DOHH2 (cell line): ENCODE measurements around the gene VPS37B.

Experiments
- H3F3A ChIP-seq: fragments of 200-600 bp; sonication (generic), shearing (Covaris generic); 2 replicates; pipeline ENCODE4 v1.6.0; 2016; ENCODE audit warnings: antibody characterized with exemption, mild to moderate bottlenecking; ENCODE audit not compliant: control insufficient read depth, insufficient read depth
- H3K27ac ChIP-seq: fragments of 200-600 bp; sonication (generic); 2 replicates; pipeline ENCODE4 v1.5.1; 2014; ENCODE audit warnings: low read depth, mild to moderate bottlenecking, low read length, moderate library complexity
- H3K27me3 ChIP-seq: fragments of 200-600 bp; sonication (generic); 2 replicates; pipeline ENCODE4 v1.6.1; 2014; ENCODE audit warnings: mild to moderate bottlenecking, low read length, mixed read lengths; ENCODE audit not compliant: control insufficient read depth
- H3K36me3 ChIP-seq: fragments of 200-600 bp; sonication (generic); 2 replicates; pipeline ENCODE4 v1.6.1; 2014; ENCODE audit warnings: mild to moderate bottlenecking, low read length, moderate library complexity, mixed read lengths; ENCODE audit not compliant: control insufficient read depth
- H3K4me1 ChIP-seq: fragments of 200-600 bp; sonication (generic); 2 replicates; pipeline ENCODE4 v1.6.1; 2014; ENCODE audit warnings: mild to moderate bottlenecking, low read length, mixed read lengths; ENCODE audit not compliant: control insufficient read depth
- H3K4me2 ChIP-seq: fragments of 200-600 bp; sonication (generic); 2 replicates; pipeline ENCODE4 v1.6.0; 2014; ENCODE audit warnings: mild to moderate bottlenecking, low read length, moderate library complexity
- H3K4me3 ChIP-seq: fragments of 200-600 bp; sonication (generic); 2 replicates; pipeline ENCODE4 v1.5.1; 2014; ENCODE audit warnings: mild to moderate bottlenecking, low read length, mixed read lengths
- H3K79me2 ChIP-seq: fragments of 200-600 bp; sonication (generic); 2 replicates; pipeline ENCODE4 v1.6.1; 2014; ENCODE audit warnings: mild to moderate bottlenecking, low read length, mixed read lengths; ENCODE audit not compliant: control insufficient read depth
- H3K9me2 ChIP-seq: fragments of 200-600 bp; sonication (generic); replicated peaks from 2 replicates; pipeline ENCODE4 v1.6.1; 2014; ENCODE audit warnings: mild to moderate bottlenecking, low read length, mixed read lengths; ENCODE audit not compliant: control insufficient read depth
- H3K9me3 ChIP-seq: fragments of 200-600 bp; sonication (generic); 2 replicates; pipeline ENCODE4 v1.6.1; 2014; ENCODE audit warnings: antibody characterized with exemption, low read length, mixed read lengths; ENCODE audit not compliant: control insufficient read depth, insufficient read depth
- H4K20me1 ChIP-seq: fragments of 200-600 bp; sonication (generic); 2 replicates; pipeline ENCODE4 v1.6.0; 2014; ENCODE audit warnings: low read depth, mild to moderate bottlenecking, antibody characterized with exemption, low read length, moderate library complexity; ENCODE audit not compliant: control insufficient read depth, insufficient read depth
- CTCF ChIP-seq: fragments of 200-600 bp; sonication (generic); IDR thresholded peaks from one replicate; pipeline ENCODE4 v1.5.1; 2014; ENCODE audit warnings: antibody characterized with exemption, mild to moderate bottlenecking, low read depth, low read length; ENCODE audit not compliant: poor library complexity, severe bottlenecking
- EZH2phosphoT487 ChIP-seq: fragments of 200-600 bp; sonication (generic); IDR thresholded peaks from 2 replicates; pipeline ENCODE4 v1.6.1; 2017; ENCODE audit warnings: borderline replicate concordance, mild to moderate bottlenecking, antibody characterized with exemption, low read length, moderate library complexity, mixed read lengths

The VPS37B gene

DNA sequence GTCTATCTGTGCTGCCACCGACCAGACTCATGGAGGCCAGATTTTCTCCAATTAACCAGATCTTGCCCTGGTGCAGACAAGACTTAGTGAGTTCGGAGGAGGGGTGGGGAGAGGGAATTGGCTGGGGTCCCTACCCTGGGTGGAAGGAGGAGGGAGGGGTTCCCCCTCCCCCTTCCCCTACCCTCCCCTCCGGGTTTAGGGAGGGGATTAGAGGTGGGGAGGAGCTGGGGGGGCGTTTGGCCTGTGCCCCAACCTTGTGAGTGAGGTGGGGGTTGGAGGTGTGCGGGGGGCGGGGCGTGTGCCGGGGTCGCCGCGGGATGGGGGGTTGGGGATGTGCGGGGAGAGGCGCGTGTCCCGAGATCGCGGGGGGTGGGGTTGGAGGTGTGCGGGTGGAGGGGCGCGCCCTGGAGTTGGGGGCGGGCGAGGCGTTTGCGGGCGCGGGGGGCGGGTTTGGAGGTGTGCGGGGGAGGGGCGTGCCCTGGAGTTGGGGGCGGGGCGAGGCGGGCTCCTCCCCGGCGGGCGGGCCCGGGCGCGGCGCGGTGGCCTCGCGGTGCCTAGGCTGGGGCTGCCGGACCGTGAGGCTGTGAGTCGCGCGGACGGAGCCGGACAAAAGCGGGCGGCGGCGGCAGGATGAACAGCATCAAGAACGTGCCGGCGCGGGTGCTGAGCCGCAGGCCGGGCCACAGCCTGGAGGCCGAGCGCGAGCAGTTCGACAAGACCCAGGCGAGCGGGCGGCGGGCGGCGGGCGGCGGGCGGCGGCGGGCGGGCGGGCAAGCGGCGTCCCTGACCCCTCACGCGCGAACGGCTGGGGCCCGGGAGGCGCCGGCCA lies 60.8 kb downstream of the VPS37B start, which contains the start of gene HIP1R:
HIP1R (plus strand) TSS at position 537 of the 829 bp plus-strand sequence; CDS start at position 631, 94 bp downstream.
- peak within 1 kb of the TSS; percentile 88 for H3K27ac ChIP-seq
- TF ChIP-seq EZH2phosphoT487 (no peak), CTCF (no peak)
- H3F3A ChIP-seq: peaks cover 17% of the 10 kb centered on the region
- peak within 1 kb of the TSS; percentile 94 for H3K4me2 ChIP-seq
- H3K79me2 ChIP-seq: peaks cover 43% of the 10 kb centered on the region
- peak within 1 kb of the TSS; percentile 92 for H3K4me3 ChIP-seq
- H4K20me1 ChIP-seq: peaks cover 27% of the 10 kb centered on the region
- H3K36me3 ChIP-seq: peaks cover 31% of the 10 kb centered on the region
- H3K27me3 ChIP-seq: peaks cover 7% of the 10 kb centered on the region; the same call in 1 of the 2 replicates
- H3K9me2 ChIP-seq: no peaks in the 10 kb centered on the region
- H3K9me3 ChIP-seq: no peaks in the 10 kb centered on the region
- peaks cover 38% of the 10 kb centered on the region for H3K4me1 ChIP-seq

DNA sequence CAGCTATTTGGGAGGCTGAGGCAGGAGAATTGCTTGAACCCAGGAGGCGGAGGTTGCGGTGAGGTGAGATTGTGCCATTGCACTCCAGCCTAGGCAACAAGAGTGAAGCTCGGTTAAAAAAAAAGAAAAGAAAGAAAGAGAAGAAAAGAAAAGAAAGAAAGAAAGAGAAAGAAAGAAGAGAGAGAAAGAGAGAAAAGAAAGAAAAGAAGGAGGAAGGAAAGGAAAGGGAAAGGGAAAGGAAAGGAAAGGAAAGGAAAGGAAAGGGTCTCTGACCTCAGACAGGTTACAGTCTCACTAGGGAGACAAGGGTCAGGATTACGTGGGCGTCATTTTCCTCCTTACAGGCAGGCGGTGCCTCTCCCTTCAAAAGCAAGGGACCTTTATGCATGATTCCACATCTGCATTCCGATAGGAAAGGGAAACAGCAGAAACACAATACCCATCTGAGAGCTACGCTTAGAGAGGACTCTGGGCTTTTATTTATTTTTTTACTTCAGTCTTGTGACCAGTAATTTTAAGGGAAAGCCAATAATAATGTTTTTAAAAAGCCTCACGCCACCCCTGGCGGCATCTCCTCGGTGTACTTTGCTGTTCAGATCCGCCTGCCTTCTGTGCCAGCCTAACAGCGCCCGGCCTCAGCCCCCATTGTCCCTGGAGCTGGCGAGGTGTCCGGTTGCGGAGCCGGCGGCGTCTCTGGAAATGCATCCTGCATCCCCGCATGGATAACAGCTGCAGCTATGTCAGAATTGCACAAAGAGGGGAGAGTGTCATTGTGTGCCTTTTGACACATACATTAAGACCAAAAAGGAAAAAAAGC lies 61.6 kb downstream of the VPS37B start:
- H3K4me3 ChIP-seq: peak overlapping the region; percentile 71
- peak overlapping the region; percentile 92 for H3K4me2 ChIP-seq
- H3F3A ChIP-seq: peaks cover 17% of the 10 kb centered on the region
- no peaks in the 10 kb centered on the region for H3K9me2 ChIP-seq
- H3K4me1 ChIP-seq: peaks cover 41% of the 10 kb centered on the region
- no peak for TF ChIP-seq CTCF
- no peak for TF ChIP-seq EZH2phosphoT487
- H3K79me2 ChIP-seq: peaks cover 35% of the 10 kb centered on the region
- no peaks in the 10 kb centered on the region for H3K9me3 ChIP-seq
- peaks cover 7% of the 10 kb centered on the region; the same call in 1 of the 2 replicates for H3K27me3 ChIP-seq
- peaks cover 20% of the 10 kb centered on the region for H4K20me1 ChIP-seq
- H3K27ac ChIP-seq: no peak overlapping the region
- H3K36me3 ChIP-seq: peaks cover 25% of the 10 kb centered on the region

DNA sequence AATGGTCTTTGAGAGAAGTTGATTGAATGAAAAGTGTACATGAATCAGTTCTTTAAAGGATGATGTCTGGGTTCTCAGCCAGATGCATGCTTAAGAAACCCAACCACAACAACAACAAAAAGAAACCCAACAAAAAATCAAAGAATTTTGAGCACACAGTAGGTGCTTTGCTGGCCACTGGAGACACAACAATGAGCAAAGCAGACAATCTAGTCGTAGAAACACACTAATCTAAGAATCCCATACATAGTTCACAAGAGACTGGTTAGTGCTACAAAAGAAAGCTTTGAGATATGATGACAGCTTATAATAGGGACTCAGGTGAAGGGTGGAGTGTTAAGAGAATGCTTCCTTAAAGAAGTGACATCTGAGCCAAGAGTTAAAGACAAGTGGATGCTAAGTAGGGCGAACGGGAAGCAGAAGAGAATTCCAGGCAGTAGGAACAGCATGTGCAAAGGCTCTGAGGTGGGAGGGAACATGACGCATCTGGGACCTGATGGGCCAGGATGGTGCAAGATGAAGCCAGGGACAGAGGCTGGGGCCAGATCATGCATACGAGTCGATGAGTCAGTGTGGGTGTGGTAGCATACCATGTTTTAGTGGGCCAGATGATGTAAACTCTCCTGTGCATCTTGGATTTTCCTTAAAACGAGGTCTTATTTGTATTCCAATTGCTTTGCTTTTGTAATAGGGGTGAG lies 65.3 kb downstream of the VPS37B start:
- TF ChIP-seq EZH2phosphoT487 (no peak), CTCF (no peak)
- Histone ChIP-seq H3K4me1 (peaks cover 34% of the 10 kb centered on the region), H3K36me3 (no peaks in the 10 kb centered on the region), H3K27me3 (peaks cover 7% of the 10 kb centered on the region; the same call in 1 of the 2 replicates), H3K4me2 (no peak overlapping the region), H4K20me1 (no peaks in the 10 kb centered on the region), H3K4me3 (no peak overlapping the region), H3K79me2 (no peaks in the 10 kb centered on the region), H3F3A (peaks cover 20% of the 10 kb centered on the region), H3K27ac (no peak overlapping the region), H3K9me2 (no peaks in the 10 kb centered on the region), H3K9me3 (no peaks in the 10 kb centered on the region)
